GM18498 (cell line): ENCODE data around the gene TMOD2.
A peak's percentile ranks its signal among the peaks of the same experiment; 100 is the strongest.
"Not testable (repeated sequence)": the region's sequence is repeated elsewhere in the genome, so short reads cannot be mapped to it uniquely, and the experiment has no call there.

Experiments
- ATAC-seq: cut with Tn5 transposase; IDR thresholded peaks from one replicate; pipeline ENCODE4 v1.9.1; 2021; ENCODE audit warnings: mild to moderate bottlenecking, moderate library complexity; ENCODE audit not compliant: unreplicated experiment

Gene TMOD2

GRCh38 chr15:51770902-51771301 lies 19.5 kb downstream of the TMOD2 start:
- no peak for ATAC-seq

- no peak for ATAC-seq
Observed at GRCh38 chr15:51771773-51772172, 20.4 kb downstream of the TMOD2 start.

- ATAC-seq = no peak
Observed at GRCh38 chr15:51774916-51775315, 23.5 kb downstream of the TMOD2 start.

DNA sequence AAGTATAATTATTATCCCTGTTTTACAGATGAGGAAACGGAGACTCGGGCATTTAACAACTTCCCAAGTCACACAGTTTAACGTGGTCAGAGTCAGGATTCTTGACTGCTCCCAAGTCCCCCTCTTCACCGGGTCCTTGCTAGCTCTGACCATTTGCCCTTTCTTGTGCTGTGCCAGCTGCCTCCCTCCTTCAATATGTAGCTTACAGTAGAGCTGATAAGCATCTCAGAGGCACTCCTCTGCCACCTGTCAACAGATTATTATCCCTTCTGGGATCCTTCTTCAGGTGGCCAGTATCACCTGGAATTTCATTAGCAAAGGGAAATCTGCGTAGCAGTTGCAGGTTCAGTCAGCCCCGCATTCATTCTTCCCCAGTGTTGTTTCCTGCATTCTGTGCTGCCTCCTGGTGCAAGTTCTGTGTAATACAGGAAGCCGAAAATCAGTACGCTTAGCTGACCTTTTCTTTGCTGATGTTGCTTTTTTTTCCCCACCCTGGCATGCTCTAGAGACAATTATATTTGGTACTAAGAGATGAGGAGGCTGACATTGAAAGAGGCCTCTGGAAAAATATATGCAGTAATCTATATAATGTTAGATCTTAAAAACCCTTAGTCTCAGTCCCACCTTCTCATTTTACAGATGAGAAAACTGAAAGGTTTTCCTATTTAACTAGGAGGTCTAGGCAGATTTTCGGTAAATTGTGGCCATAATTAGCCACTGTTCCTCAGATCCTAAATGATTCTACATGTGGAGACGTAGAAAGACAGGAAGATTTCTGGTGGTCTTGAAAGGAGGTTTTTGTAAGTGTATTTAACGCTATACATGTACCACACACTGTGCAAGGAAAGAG lies 24.8 kb downstream of the TMOD2 start:
- ATAC-seq = no peak

DNA sequence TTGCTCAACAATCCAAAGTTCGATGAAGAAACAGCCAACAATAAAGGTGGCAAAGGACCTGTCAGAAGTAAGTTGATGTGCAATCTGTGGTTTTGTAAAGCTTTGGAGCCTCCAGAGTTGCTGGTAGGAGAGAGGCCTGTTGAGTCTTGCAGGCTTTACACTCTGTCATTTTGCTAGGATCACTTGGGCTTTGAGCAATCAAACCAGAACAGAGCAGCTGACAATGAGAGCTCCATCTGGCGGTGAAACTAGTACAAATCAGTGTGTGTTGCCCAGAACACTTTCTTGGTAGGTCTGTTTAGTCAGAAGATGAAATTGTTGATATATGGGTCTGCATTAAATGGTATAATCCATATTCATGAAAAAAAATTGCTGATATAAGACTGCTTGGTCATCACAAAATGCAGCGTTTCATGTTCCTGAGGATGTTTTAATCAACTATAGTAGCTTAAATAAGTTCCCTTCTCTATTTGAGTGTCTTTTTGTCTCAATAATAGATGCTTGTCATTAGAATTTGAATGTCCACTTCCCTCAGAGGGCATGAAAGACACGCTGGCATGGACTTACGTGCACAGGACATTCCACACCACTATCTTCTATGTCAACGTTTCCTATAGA lies 25.7 kb downstream of the TMOD2 start:
- ATAC-seq = peak; percentile 62

DNA sequence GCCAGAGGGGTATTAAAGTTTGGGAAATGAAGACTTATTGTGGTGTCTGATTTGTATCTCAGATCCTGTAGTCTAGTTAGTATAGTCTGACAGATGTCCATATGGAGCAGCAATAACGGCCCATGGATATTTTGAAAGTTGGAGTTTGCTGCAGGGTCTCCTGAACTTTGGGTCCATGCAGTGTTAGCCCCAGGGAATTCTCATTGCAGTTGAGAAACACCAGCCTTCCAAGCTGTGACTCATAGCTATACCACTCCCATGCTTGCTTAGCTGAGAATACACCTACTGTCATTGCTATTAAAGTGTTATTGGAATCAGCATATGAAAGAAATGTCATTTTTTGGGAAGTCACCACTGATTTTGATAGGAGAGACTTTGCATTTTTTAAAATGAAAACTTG lies 29.2 kb downstream of the TMOD2 start:
- no peak for ATAC-seq

GRCh38 chr15:51781506-51781905 lies 30.1 kb downstream of the TMOD2 start:
- ATAC-seq = no peak

GRCh38 chr15:51782357-51782896 lies 31.0 kb downstream of the TMOD2 start:
- ATAC-seq = no peak

GRCh38 chr15:51783967-51784366 lies 32.6 kb downstream of the TMOD2 start:
- ATAC-seq = no peak

DNA sequence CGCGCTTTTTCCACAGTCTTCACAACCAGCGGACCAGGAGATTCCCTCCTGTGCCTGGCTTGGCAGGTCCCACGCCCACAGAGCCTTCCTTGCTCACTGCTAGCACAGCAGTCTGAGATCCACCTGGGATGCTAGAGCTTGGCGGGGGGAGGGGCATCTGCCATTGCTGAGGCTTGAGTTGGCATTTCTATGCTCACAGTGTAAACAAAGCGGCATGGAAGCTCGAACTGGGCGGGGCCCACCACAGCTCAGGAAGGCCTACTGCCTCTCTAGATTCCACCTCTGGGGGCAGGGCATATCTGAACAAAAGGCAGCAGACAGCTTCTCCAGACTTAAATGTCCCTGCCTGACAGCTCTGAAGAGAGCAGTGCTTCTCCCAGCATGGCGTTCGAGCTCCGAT lies 35.7 kb downstream of the TMOD2 start:
- ATAC-seq = not testable (repeated sequence)

DNA sequence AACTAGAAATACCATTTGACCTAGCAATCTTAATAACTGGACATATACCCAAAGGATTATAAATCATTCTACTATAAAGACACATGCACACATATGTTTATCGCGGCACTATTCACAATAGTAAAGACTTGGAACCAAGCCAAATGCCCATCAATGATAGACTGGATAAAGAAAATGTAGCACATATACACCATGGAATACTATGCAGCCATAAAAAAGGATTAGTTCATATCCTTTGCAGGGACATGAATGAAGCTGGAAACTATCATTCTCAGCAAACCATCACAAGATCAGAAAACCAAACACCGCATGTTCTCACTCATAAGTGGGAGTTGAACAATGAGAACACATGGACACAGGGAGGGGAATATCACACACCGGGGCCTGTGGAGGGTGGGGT lies 41.1 kb downstream of the TMOD2 start:
- ATAC-seq = not testable (repeated sequence)

GRCh38 chr15:51793521-51794305 lies 42.3 kb downstream of the TMOD2 start:
- no peak for ATAC-seq

DNA sequence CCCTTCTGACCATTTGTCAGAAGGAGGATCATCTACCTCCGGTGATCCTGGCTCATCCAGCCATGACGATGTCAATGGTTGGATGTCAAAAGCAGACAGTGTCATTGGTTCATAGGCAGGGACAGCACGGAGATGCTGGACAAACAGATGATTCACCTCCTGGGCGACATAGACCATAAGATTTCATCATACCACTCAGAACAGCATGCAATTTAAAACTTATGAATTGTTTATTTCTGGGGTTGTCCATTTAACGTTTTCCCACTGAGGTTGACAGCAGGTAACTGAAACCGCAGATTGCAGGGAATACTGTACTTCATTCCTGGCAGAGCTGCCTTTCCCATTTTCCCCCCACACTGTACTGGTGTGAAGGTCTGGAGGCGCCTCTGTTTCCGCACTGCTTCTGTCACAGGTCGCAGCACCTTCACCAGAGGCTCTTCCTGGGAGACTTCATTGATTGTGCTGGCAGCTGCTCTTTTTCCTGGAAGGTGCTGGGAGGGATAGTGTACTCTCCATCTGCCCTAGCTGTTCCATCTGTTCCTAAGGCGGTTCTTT lies 45.5 kb downstream of the TMOD2 start:
- ATAC-seq = no peak

DNA sequence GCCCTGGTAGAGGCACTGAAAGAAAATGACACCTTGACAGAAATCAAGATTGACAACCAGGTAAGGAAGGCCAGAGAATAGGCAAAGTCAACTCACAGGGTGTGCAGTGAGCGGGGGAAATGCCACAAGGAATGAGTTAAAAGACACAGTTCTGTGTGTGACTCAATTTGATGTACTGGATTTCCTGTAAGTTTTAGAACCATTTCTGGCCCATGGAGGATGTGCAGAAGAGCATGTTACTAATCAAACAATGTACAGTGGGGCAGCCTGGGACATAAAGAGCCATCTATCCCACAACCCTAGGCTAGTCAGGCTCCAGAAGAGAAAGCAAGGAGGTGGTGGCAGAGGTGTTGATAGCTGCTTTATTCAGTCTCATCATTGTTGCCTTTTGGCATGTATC lies 46.9 kb downstream of the TMOD2 start:
- ATAC-seq = no peak

DNA sequence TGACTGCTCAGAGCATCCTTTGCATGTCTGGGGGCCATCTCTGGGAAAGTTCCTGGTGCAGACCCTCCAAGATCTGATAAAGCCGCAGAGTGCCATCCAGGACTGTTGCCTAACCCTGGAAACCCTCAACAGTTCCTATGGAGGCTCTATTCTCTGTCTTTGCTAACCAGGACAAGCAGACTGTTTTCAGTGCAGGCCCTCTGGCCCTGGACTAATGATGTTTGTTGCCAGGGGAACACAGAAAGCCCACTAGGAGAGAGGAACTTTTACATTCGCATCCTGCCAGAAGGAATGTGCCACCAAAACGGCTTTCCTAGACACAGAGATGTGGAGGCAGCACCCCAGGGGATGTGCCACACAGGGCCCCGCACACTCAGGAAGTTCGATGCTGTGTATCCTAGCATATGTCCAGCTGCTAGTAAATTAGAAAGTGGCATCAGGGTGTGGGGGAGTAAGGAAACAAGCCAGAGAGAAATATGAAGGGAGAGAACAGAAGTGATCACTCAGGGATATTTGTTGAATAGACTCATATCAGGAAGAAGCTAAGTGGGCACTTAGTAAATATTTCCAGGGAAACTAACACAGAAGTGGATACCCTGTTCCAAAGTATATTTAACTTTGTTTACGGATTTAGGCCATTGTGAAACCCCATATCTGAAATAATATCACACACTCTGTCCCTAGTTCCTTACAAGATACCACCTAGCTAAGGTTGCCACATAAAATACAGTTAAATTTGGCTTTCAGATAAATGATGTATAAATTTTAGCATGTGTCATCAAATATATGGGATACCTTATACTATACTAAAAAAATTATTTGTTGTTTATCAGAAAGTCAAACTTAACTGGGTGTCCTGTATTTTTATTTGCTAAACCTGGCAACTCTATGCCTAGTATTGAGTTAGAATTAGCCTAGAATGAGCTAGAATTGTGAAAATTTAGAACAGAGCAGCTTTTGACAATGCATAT lies 48.2 kb downstream of the TMOD2 start:
- no peak for ATAC-seq

GRCh38 chr15:51801391-51801835 lies 50.0 kb downstream of the TMOD2 start:
- no peak for ATAC-seq

- no peak for ATAC-seq
Observed at GRCh38 chr15:51802593-51802992, 51.2 kb downstream of the TMOD2 start.

DNA sequence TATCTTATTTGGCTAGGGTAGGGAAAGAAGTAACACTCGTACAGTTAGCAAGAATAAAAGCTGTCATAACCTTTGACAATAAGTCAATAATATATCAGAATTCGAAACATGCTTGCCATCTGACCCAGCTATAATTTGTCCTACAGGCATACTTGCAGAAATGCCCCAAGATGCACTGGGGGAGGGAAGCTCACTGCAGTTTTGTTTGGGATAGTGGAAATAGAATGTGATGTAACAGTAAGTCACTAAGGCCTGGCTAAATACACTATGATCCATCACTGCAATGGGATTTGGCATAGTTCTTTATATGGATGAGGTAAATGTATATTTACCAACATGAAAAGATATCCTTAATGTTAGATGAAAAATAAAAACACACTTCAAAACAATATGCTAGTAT lies 52.6 kb downstream of the TMOD2 start:
- no peak for ATAC-seq

- no peak for ATAC-seq
Observed at GRCh38 chr15:51806123-51806522, 54.7 kb downstream of the TMOD2 start.

DNA sequence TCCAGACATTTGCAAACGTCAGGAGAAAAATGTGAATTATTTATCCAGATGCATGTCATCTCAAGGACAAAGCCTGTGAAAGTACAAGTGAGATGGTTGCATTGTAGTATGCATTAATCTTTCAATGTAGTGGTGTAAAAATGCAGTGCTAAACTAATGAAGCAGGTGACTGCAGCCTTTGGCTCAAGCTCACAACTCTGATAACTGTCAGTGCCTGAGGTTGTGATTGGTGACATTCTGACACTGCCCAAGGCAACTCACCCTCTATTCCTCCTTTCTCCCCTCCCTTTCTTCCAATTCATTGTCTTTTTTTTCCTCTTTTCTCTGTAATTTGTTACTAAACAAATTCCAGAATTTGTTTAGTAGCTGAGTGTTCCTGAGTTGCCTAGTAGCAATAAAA lies 58.1 kb downstream of the TMOD2 start:
- ATAC-seq = no peak
